Fibroblast of lung (primary cell): Measurements from ENCODE around the gene P2RY11.

ENCODE experiments used
- CTCF ChIP-seq, 2 donors: IDR thresholded peaks in 1 of 2; conservative IDR thresholded peaks in 1 of 2; 1 replicate in 1 of 2; 2 replicates in 1 of 2; pipeline ENCODE4 v1.5.1; 2011 to 2012; ENCODE audit warnings: low read length in 2 of 2, control low read depth in 1 of 2, inconsistent platforms in 1 of 2, low read depth in 1 of 2, mild to moderate bottlenecking in 1 of 2
- EZH2 ChIP-seq: IDR thresholded peaks from 2 replicates; pipeline ENCODE4 v1.5.1; 2012; ENCODE audit warnings: low read length, control low read depth, mild to moderate bottlenecking; ENCODE audit errors: missing control alignments

GRCh38 chr19:10143681-10144080 is 32.2 kb downstream of the P2RY11 start:
- TF ChIP-seq CTCF (conservative IDR thresholded peaks at IDR 0.05 in 1 of 2, IDR thresholded peaks at IDR 0.05 in 1 of 2; ENCODE audit: low read depth in 1 of 2, low read length in 2 of 2), result no peak
- no peak for TF ChIP-seq EZH2
